Stimulated activated CD4-positive, alpha-beta T cell treated with anti-CD3 and anti-CD28 coated beads, Interleukin-12 subunit alpha, Interleukin-12 subunit beta, amount 100 ng/mL, for 4 hours (primary cell): ENCODE results near the gene PIP4K2B.
A peak's percentile ranks its signal among the peaks of the same experiment; 100 is the strongest.

Experiments
- DNase-seq: peaks from one replicate; pipeline ENCODE4 v3.0.0-alpha.2; 2020

Gene PIP4K2B

GRCh38 chr17:38777641-38778250, 21.6 kb downstream of the PIP4K2B start:
- DNase-seq: no peak

- DNase-seq: no peak
These were observed 26.1 kb downstream of the PIP4K2B start for GRCh38 chr17:38773258-38773657.

- DNase-seq: no peak
These were observed 30.9 kb downstream of the PIP4K2B start for GRCh38 chr17:38768417-38768816.

- no peak for DNase-seq
These were observed 33.0 kb downstream of the PIP4K2B start for GRCh38 chr17:38766341-38766740.

GRCh38 chr17:38762231-38762630, 37.1 kb downstream of the PIP4K2B start:
- no peak for DNase-seq

GRCh38 chr17:38761612-38762011, 37.7 kb downstream of the PIP4K2B start:
- DNase-seq: no peak

GRCh38 chr17:38753071-38753506, 46.3 kb downstream of the PIP4K2B start:
- DNase-seq: no peak

GRCh38 chr17:38752308-38753070, 46.9 kb downstream of the PIP4K2B start, which contains the start of gene PSMB3:
PSMB3 (plus strand) TSS chr17:38752741; CDS start chr17:38752827, 86 bp downstream.
- peak; percentile 94 for DNase-seq

GRCh38 chr17:38751808-38752307, 47.5 kb downstream of the PIP4K2B start:
- DNase-seq: peak; percentile 87

GRCh38 chr17:38751144-38751807, 48.1 kb downstream of the PIP4K2B start:
- DNase-seq: no peak

- no peak for DNase-seq
These were observed 48.8 kb downstream of the PIP4K2B start for GRCh38 chr17:38750312-38751121.

- DNase-seq: no peak
These were observed 49.4 kb downstream of the PIP4K2B start for GRCh38 chr17:38750044-38750311.

GRCh38 chr17:38749223-38750043, 49.9 kb downstream of the PIP4K2B start:
- no peak for DNase-seq

- DNase-seq: no peak
These were observed 50.5 kb downstream of the PIP4K2B start for GRCh38 chr17:38748892-38749222.

- DNase-seq: no peak
These were observed 51.0 kb downstream of the PIP4K2B start, which contains the start of gene PCGF2 for GRCh38 chr17:38748149-38748891. PCGF2 (minus strand) TSS chr17:38748336; CDS start chr17:38740402, 7,934 bp downstream.

- no peak for DNase-seq
These were observed 51.8 kb downstream of the PIP4K2B start for GRCh38 chr17:38747463-38748148.

- DNase-seq: no peak
These were observed 52.4 kb downstream of the PIP4K2B start for GRCh38 chr17:38746849-38747462.

- no peak for DNase-seq
These were observed 53.1 kb downstream of the PIP4K2B start for GRCh38 chr17:38746004-38746848.

- no peak for DNase-seq
These were observed 53.8 kb downstream of the PIP4K2B start for GRCh38 chr17:38745545-38745944.
